Caki2 (cell line): ENCODE measurements around the gene MTHFSD. TPM values are rescaled to one million over a fixed set of nuclear protein-coding genes. Genes with fewer than 3 reads are reported as not detected.

Experiments
- DNase-seq: peaks from one replicate; pipeline ENCODE4 v3.0.0-alpha.2; 2015; ENCODE audit warnings: low read depth
- in situ Hi-C: cut with HindIII; loops from 2 replicates; pipeline ENCODE4 v1.10.0; 2016; ENCODE audit warnings: low sequenced_read_pairs, low pct_unique_long_range_greater_than_20kb, mixed read lengths
- total RNA-seq: library from RNA; depleted of rRNA; stranded (reverse); fragments of >200 nt; shearing (Covaris generic); gene quantifications from 2 replicates; pipeline ENCODE4 v1.2.3, GENCODE V29; 2014; ENCODE audit warnings: low replicate concordance

MTHFSD gene
- total RNA-seq, 1 experiment from 2014 or later: 22.6 TPM

GRCh38 chr16:86500708-86501510 is 54.1 kb downstream of the MTHFSD start:
- no peak for DNase-seq
- in situ Hi-C loops: loop anchor here (25.0 kb wide), 1 partner anchor 414 kb away; no protein-coding TSS in a partner anchor

GRCh38 chr16:86499889-86500707 is 54.9 kb downstream of the MTHFSD start:
- in situ Hi-C loops: loop anchor here (25.0 kb wide), 1 partner anchor 413 kb away; no protein-coding TSS in a partner anchor

GRCh38 chr16:86499440-86499786 is 55.6 kb downstream of the MTHFSD start:
- DNase-seq: no peak
- in situ Hi-C loops: no loop called here

More at GRCh38 chr16:86499889-86500707, 54.9 kb downstream of the MTHFSD start:
- DNase-seq: no peak

GRCh38 chr16:86498671-86499439 is 56.2 kb downstream of the MTHFSD start:
- no peak for DNase-seq
- in situ Hi-C loops: no loop called here

GRCh38 chr16:86498155-86498670 is 56.8 kb downstream of the MTHFSD start:
- in situ Hi-C loops: no loop called here
- DNase-seq: no peak

- in situ Hi-C loops: no loop called here
- DNase-seq: no peak
These were observed 57.4 kb downstream of the MTHFSD start for GRCh38 chr16:86497551-86498021.

- in situ Hi-C loops: no loop called here
- DNase-seq: no peak
These were observed 58.0 kb downstream of the MTHFSD start for GRCh38 chr16:86496929-86497461.

- DNase-seq: no peak
- in situ Hi-C loops: no loop called here
These were observed 58.6 kb downstream of the MTHFSD start for GRCh38 chr16:86496262-86496928.

GRCh38 chr16:86495756-86496261 is 59.2 kb downstream of the MTHFSD start:
- in situ Hi-C loops: no loop called here
- no peak for DNase-seq

GRCh38 chr16:86495357-86495701 is 59.7 kb downstream of the MTHFSD start:
- in situ Hi-C loops: no loop called here
- DNase-seq: no peak

- no peak for DNase-seq
- in situ Hi-C loops: no loop called here
These were observed 60.3 kb downstream of the MTHFSD start for GRCh38 chr16:86494565-86495356.

GRCh38 chr16:86494039-86494564 is 60.9 kb downstream of the MTHFSD start:
- DNase-seq: no peak
- in situ Hi-C loops: no loop called here

GRCh38 chr16:86492961-86493629 is 61.9 kb downstream of the MTHFSD start:
- in situ Hi-C loops: no loop called here
- no peak for DNase-seq

- DNase-seq: no peak
- in situ Hi-C loops: no loop called here
These were observed 62.6 kb downstream of the MTHFSD start for GRCh38 chr16:86492267-86492960.

- in situ Hi-C loops: no loop called here
These were observed 63.4 kb downstream of the MTHFSD start for GRCh38 chr16:86491640-86492023.

More at GRCh38 chr16:86491640-86492023, 63.4 kb downstream of the MTHFSD start:
- no peak for DNase-seq
